WTC11 (cell line): ENCODE results near the gene LGMN. TPM values are rescaled to one million over a fixed set of nuclear protein-coding genes. Genes with fewer than 3 reads are reported as not detected.

Experiments
- ATAC-seq: fragments of 200-7000 bp; cut with Tn5 transposase; 2 replicates; pipeline ENCODE4 v1.10.0; 2021; ENCODE audit warnings: mild to moderate bottlenecking, moderate library complexity
- CTCF ChIA-PET: fragments of 300-600 bp; sonication (Branson Sonifier 250); formaldehyde crosslinking; loops from one replicate; lab custom pipeline; 2021; ENCODE audit warnings: antibody characterized with exemption; lab: Charles Lee
- POLR2A ChIA-PET: fragments of 350-600 bp; sonication (Branson Sonifier 250); formaldehyde crosslinking; loops from one replicate; lab custom pipeline; 2021; ENCODE audit warnings: antibody characterized with exemption; lab: Charles Lee
- DNase-seq: peaks from one replicate; pipeline ENCODE4 v3.0.0; 2021; ENCODE audit warnings: low spot score
- H3K27ac Mint-ChIP-seq: 2 replicates; pipeline ENCODE4 v1.8.0; 2021; ENCODE audit warnings: mixed read lengths
- H3K27me3 Mint-ChIP-seq: 2 replicates; pipeline ENCODE4 v1.8.0; 2021; ENCODE audit warnings: low read depth, mild to moderate bottlenecking, moderate library complexity, mixed read lengths
- H3K36me3 Mint-ChIP-seq: 2 replicates; pipeline ENCODE4 v1.8.0; 2021; ENCODE audit warnings: mixed read lengths
- H3K4me1 Mint-ChIP-seq: 2 replicates; pipeline ENCODE4 v1.8.0; 2022; ENCODE audit warnings: mixed read lengths
- H3K4me3 Mint-ChIP-seq: 2 replicates; pipeline ENCODE4 v1.8.0; 2021; ENCODE audit warnings: mild to moderate bottlenecking, moderate library complexity, mixed read lengths
- H3K9me3 Mint-ChIP-seq: 2 replicates; pipeline ENCODE4 v1.8.0; 2021; ENCODE audit warnings: mixed read lengths
- ERG ChIP-seq: fragments of 250-450 bp; sonication (Bioruptor Pico); IDR thresholded peaks from 2 replicates; pipeline ENCODE4 v1.8.0; 2021; ENCODE audit warnings: mild to moderate bottlenecking
- ETV6 ChIP-seq: sonication (generic); formaldehyde crosslinking; IDR thresholded peaks from 2 replicates; pipeline ENCODE4 v1.8.1; 2022; ENCODE audit warnings: mild to moderate bottlenecking, missing genetic modification reagents
- GABPB1 ChIP-seq: sonication (generic); formaldehyde crosslinking; IDR thresholded peaks from 2 replicates; pipeline ENCODE4 v1.8.1; 2023; ENCODE audit warnings: mild to moderate bottlenecking, missing genetic modification reagents
- IRF2 ChIP-seq: sonication (generic); formaldehyde crosslinking; IDR thresholded peaks from 2 replicates; pipeline ENCODE4 v1.8.0; 2022; ENCODE audit warnings: low read depth, missing genetic modification reagents, borderline replicate concordance
- JAZF1 ChIP-seq: fragments of 250-450 bp; sonication (Bioruptor Pico); IDR thresholded peaks from 2 replicates; pipeline ENCODE4 v1.9.0; 2021; ENCODE audit warnings: moderate library complexity, mild to moderate bottlenecking, inconsistent platforms
- JUN ChIP-seq: sonication (generic); formaldehyde crosslinking; IDR thresholded peaks from 2 replicates; pipeline ENCODE4 v1.8.0; 2023; ENCODE audit warnings: mild to moderate bottlenecking, missing genetic modification reagents
- KAT7 ChIP-seq: sonication (generic); formaldehyde crosslinking; IDR thresholded peaks from 2 replicates; pipeline ENCODE4 v1.8.1; 2023; ENCODE audit warnings: missing genetic modification reagents, mild to moderate bottlenecking, borderline replicate concordance
- NFATC4 ChIP-seq: fragments of 250-450 bp; sonication (Bioruptor Pico); IDR thresholded peaks from 2 replicates; pipeline ENCODE4 v1.9.0; 2021; ENCODE audit warnings: mild to moderate bottlenecking
- NR2C2 ChIP-seq: sonication (generic); formaldehyde crosslinking; IDR thresholded peaks from 2 replicates; pipeline ENCODE4 v1.8.0; 2022; ENCODE audit warnings: mild to moderate bottlenecking, missing genetic modification reagents
- SMAD3 ChIP-seq: sonication (generic); formaldehyde crosslinking; IDR thresholded peaks from 2 replicates; pipeline ENCODE4 v1.8.0; 2022; ENCODE audit warnings: missing genetic modification reagents, mild to moderate bottlenecking, borderline replicate concordance
- SOX15 ChIP-seq: fragments of 250-450 bp; sonication (Bioruptor Pico); IDR thresholded peaks from 2 replicates; pipeline ENCODE4 v1.9.0; 2021; ENCODE audit warnings: mild to moderate bottlenecking
- USF1 ChIP-seq: sonication (generic); formaldehyde crosslinking; IDR thresholded peaks from 2 replicates; pipeline ENCODE4 v1.8.0; 2022; ENCODE audit warnings: mild to moderate bottlenecking, missing genetic modification reagents
- ZNF219 ChIP-seq: sonication (generic); formaldehyde crosslinking; IDR thresholded peaks from 2 replicates; pipeline ENCODE4 v1.8.0; 2023; ENCODE audit warnings: missing genetic modification reagents, mild to moderate bottlenecking, borderline replicate concordance
- ZNF532 ChIP-seq: fragments of 250-450 bp; sonication (Bioruptor Pico); IDR thresholded peaks from 2 replicates; pipeline ENCODE4 v1.9.0; 2021; ENCODE audit warnings: mild to moderate bottlenecking, borderline replicate concordance
- total RNA-seq: library from RNA; stranded (reverse); gene quantifications from 3 replicates; pipeline ENCODE4 v1.2.3, GENCODE V29; 2021
- TF ChIP-seq, protein P1 (sequence below): sonication (generic); formaldehyde crosslinking; IDR thresholded peaks from 2 replicates; pipeline ENCODE4 v1.8.1; 2023; ENCODE audit warnings: mild to moderate bottlenecking, missing genetic modification reagents
- TF ChIP-seq, protein P2 (sequence below): sonication (generic); formaldehyde crosslinking; IDR thresholded peaks from 2 replicates; pipeline ENCODE4 v1.8.0; 2023; ENCODE audit warnings: missing genetic modification reagents, mild to moderate bottlenecking, borderline replicate concordance

Gene LGMN
- total RNA-seq, 1 experiment from 2014 or later, result 55.7 TPM

- Mint-ChIP-seq H3K4me3 (peak overlapping the region; percentile 97), H3K27me3 (peaks cover 20% of the 10 kb centered on the region), H3K4me1 (peaks cover 23% of the 10 kb centered on the region), H3K27ac (no peak overlapping the region), H3K9me3 (peaks cover 28% of the 10 kb centered on the region), H3K36me3 (peaks cover 28% of the 10 kb centered on the region)
- DNase-seq (no peak), ATAC-seq (no peak)
- CTCF ChIA-PET, result interaction anchor here (2.1 kb wide), 1 partner anchor 105 kb away, joined by 14 read pairs; no protein-coding TSS in a partner anchor
- TF ChIP-seq SMAD3 (CRISPR knock-in tag), result no peak
- no peak for TF ChIP-seq ZNF219
- no peak for TF ChIP-seq ERG (CRISPR knock-in tag)
- no peak for TF ChIP-seq NFATC4
- no peak for TF ChIP-seq USF1
- no peak for TF ChIP-seq IRF2 (CRISPR knock-in tag)
- TF ChIP-seq ZNF532, result no peak
- no peak for TF ChIP-seq GABPB1 (CRISPR knock-in tag)
- TF ChIP-seq JAZF1, result no peak
- no peak for TF ChIP-seq KAT7 (CRISPR knock-in tag)
- TF ChIP-seq ETV6 (CRISPR knock-in tag), result no peak
- no peak for TF ChIP-seq NR2C2
- TF ChIP-seq, protein P1, sequence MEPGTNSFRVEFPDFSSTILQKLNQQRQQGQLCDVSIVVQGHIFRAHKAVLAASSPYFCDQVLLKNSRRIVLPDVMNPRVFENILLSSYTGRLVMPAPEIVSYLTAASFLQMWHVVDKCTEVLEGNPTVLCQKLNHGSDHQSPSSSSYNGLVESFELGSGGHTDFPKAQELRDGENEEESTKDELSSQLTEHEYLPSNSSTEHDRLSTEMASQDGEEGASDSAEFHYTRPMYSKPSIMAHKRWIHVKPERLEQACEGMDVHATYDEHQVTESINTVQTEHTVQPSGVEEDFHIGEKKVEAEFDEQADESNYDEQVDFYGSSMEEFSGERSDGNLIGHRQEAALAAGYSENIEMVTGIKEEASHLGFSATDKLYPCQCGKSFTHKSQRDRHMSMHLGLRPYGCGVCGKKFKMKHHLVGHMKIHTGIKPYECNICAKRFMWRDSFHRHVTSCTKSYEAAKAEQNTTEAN (CRISPR knock-in tag), result no peak
- no peak for TF ChIP-seq SOX15
- TF ChIP-seq, protein P2, sequence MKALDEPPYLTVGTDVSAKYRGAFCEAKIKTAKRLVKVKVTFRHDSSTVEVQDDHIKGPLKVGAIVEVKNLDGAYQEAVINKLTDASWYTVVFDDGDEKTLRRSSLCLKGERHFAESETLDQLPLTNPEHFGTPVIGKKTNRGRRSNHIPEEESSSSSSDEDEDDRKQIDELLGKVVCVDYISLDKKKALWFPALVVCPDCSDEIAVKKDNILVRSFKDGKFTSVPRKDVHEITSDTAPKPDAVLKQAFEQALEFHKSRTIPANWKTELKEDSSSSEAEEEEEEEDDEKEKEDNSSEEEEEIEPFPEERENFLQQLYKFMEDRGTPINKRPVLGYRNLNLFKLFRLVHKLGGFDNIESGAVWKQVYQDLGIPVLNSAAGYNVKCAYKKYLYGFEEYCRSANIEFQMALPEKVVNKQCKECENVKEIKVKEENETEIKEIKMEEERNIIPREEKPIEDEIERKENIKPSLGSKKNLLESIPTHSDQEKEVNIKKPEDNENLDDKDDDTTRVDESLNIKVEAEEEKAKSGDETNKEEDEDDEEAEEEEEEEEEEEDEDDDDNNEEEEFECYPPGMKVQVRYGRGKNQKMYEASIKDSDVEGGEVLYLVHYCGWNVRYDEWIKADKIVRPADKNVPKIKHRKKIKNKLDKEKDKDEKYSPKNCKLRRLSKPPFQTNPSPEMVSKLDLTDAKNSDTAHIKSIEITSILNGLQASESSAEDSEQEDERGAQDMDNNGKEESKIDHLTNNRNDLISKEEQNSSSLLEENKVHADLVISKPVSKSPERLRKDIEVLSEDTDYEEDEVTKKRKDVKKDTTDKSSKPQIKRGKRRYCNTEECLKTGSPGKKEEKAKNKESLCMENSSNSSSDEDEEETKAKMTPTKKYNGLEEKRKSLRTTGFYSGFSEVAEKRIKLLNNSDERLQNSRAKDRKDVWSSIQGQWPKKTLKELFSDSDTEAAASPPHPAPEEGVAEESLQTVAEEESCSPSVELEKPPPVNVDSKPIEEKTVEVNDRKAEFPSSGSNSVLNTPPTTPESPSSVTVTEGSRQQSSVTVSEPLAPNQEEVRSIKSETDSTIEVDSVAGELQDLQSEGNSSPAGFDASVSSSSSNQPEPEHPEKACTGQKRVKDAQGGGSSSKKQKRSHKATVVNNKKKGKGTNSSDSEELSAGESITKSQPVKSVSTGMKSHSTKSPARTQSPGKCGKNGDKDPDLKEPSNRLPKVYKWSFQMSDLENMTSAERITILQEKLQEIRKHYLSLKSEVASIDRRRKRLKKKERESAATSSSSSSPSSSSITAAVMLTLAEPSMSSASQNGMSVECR (CRISPR knock-in tag), result no peak
- TF ChIP-seq JUN (CRISPR knock-in tag), result no peak
- POLR2A ChIA-PET, result no interaction called here
Observed at GRCh38 chr14:92792885-92793284, 44.5 kb upstream of the LGMN start.
